ENCODE data around the gene HIVEP2.

HIVEP2 gene

DNA sequence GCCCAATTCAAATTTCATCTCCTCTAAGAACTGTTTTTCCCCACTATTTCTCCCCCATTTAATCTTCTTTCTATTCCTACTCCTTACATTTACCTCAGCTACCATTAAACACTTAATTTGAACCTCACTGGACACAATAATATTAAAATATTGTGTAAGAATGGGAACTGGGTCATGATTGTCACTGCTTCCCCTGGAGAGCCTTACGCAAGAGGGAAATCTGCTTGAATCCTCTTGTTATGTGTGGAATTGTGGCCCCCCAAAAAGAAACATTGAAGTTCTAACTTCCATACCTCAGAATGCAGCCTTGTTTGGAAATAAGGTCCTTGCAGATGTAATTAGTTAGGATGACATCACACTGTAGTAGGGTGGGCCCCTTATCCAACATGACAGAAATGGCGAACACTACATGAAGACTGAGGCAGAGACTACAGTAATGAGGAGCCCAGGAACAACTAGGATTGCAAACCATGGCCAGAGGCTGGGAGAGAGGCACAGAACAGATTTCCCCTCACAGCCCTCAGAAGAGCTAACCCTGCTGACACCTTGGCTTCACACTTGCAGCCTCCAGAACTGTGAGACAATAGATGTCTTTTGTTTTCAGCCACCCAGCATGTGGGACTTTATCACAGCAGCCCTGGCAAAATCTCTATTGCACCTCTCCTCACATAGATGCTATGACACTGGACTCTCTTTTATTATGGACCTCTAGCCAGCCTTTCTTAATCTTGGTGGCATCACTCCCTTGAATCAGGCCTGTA lies 29.9 kb downstream of the HIVEP2 start:
- DNase-seq, result no peak

DNA sequence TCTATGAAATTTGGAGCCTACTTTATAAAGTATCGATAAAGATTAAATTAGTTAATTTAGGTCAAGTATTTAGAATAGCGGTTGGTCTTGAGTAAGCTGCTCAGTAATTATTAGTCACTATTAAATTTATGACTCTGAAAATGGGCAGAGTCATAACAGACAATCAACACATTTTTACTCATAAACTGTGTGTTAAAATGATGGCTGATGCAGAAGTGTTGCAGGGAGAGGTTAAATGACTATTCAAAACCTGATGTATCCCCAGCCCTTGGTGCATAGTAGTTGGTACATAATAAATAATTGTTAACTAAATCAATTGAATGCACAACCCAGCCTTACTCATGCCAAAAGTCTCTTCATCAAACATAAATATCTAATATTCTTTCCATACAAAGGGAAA lies 30.6 kb downstream of the HIVEP2 start:
- DNase-seq, result no peak

DNA sequence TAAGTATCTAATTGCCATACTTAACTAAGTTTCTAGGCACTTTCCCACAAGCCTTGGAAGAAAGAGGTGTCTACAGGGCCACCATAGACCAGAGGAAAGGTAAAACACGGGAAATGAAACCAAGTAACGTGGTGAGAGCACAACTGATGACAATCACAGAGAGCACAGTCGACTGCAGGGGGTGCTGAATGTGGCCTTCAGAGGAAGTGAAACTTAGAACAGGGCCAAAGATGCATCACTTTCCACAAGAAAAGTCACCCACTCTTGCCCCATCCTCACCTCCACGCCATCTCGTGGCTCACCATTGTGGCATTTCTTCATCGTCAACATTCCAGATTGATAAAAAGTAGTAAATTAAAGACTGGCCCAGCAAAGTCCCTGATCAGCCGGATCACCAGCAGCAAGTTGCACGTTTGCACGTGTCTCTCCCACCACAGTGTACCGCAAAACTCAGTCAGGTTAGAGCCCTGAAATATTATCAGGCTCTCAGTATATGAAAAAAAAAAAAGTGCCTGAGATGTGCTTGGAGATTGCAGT lies 31.4 kb downstream of the HIVEP2 start:
- DNase-seq, result peak in 1 of 2 donors; percentile 24

DNA sequence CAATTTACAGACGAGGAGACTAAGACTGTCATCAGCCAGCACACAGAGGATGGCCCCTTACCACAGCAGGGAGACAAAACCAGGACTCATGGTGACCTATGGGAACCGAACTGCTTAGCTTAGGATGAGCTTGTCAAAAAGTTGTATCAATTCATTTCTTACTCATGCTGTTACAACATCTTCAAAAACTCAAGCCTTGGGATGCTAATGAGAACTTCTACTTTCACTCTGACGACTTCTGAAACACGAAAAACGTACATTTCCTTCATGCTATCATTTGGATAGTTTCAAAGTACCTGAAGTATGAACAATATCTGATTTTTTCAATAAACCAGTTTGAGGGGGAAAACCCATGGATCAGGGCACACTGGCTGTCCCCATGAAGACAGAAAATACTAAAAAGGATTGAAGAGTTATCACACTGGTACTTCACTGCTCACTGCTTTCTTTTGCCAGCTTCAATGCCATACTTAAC lies 31.9 kb downstream of the HIVEP2 start:
- no peak for DNase-seq

DNA sequence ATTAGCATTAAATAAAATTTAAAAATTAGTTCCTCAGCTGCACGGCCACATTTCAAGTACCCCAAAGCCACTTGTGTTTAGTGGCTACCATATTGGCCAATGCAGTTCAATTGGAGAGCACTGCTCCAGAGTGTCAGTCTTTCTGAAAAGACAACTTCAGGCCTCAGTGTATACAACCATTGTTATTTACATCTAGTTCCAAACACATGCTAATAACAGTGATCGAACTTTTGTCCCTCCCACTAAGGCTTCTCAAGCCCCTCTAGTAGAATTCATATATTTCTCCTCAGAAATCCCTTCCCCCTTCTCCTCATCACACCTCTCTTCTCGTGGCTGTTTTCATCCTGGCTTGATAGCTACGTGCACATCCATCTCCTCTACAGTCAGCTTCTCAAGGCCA lies 32.9 kb downstream of the HIVEP2 start:
- DNase-seq, result no peak

DNA sequence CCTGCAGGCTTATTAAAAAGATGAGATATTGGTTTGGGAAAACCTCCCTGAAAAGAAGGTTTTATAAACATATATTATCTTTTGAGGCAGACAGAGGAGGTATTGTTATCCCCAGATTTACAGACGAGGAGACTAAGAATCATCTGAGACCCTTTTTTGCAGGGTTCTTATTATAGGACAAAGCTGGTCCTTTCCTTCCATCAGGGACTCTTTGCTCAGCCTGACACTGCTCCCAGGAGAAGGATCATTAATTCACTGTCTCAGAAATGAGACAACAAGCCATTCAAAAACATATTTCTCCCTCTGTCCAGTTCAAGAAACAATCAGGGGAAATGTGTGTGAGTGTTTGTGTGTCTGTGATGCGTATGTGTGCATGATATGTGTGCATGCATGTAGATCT lies 33.5 kb downstream of the HIVEP2 start:
- DNase-seq, result no peak

DNA sequence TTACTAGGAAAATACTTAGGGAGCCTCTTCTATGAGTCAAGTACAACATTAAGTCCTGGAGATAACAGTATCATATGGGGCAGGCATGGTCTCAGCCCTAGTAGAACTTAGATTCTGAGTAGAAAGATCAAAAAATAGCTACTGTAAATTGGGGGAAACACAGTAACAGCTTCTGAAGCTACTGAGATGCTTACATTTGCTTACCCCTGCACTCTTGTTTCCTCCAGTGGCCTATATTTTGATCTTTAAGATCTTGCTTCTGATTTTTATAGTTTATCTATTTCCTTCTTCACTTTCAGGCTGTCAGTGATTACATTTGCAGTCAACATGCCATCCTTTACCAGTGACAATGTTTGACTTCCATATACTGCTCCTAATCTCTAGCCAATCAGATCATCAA lies 35.3 kb downstream of the HIVEP2 start:
- no peak for DNase-seq

DNA sequence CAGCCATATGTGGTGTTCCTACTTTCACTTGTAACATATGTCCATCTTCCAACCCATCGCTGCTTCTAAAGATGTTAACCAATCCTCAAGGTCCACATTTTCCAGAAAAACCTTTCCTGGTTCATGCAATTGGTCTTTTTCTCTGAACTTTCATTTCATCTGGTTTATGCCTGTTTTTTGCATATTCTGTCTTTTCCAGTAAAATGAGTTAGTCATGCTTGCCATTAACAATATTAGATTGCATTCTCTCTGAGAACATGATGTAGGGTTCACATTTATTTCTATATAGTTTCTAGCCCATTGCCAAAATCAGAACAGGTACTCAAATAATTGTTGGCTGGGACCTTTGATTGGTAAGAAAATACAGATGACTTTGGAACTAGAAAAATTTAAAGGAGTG lies 36.7 kb downstream of the HIVEP2 start:
- DNase-seq, result no peak

DNA sequence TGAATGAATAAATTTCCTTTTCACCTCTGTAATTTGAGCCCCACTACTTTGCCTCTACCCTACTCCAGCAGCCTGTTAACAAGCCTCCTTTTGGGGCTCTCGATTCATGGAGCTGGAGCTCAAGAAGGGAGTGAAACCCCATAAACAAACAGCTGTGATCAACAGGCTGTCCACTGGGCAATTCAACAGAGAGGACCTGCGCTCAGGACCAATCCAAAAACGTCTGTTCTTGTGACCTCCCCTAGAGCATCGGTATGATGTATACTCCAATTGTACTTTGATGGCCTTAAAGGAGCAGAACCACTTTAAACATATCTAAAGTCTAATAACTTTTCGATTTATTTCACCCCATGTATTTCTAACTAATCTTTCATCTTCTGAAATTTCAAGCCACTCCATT lies 37.4 kb downstream of the HIVEP2 start:
- DNase-seq, result no peak

DNA sequence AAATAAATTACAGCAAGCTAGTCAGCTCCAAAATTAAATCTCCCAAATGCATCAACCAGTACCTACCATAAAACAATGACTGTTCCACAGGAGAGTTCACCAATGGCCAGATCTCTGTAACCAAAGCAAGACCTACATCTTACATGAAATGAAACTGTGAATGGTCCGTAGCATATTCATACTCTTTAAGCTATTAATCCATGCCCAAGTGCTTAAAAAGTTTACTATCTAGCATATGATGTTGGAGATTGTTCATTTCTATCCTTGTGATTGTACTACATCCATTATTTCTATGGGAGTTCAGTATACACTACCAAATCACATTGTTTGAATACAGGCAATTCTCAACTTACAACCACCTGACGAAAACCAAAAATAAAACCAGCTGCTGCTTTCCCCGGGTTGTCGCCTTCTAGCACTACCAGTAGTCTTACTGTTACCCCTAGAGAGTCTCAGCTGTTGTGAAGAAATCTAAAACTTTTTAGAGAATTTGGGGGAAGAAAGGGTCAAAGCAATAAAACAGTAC lies 38.0 kb downstream of the HIVEP2 start:
- DNase-seq, result no peak

DNA sequence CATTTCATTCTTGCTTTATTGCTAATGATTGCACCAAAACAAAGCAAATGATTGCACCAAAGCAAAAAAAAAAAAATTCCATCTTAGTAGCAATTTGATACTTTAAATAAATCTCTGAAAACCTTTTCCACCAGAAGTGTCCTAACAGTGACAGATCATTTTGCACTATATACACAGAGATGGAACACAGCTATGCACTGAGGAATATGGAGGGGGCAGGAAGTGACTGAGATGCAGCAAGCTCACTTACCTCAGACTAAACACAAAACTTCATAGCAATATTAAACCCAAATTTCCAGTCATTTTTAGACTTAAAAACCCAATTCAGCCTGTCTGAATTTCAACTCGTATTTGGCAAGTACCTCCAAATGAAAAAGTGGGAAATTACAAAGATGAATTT lies 41.2 kb downstream of the HIVEP2 start:
- DNase-seq, result peak in 1 of 2 donors; percentile 4

DNA sequence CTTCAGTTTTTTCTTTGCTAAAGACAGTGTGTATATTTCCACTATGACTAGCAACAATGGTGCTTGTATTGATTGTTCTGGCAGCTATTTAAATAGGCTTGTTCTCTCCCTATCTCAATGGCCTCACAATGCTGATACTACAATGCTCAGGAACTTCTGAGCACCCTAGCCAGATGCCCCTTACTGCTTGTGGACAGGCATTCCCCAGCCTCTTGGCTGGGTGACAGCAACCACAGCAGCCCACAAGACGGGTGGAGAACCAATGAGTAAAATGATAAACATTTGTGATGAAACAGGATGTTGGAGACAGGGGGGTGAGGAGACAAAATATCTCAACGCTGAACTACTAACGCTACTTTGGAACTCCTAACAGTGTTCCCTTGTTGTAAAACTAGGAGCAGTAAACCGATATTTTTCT lies 42.3 kb downstream of the HIVEP2 start:
- peak; percentile 11 to 58 for DNase-seq

DNA sequence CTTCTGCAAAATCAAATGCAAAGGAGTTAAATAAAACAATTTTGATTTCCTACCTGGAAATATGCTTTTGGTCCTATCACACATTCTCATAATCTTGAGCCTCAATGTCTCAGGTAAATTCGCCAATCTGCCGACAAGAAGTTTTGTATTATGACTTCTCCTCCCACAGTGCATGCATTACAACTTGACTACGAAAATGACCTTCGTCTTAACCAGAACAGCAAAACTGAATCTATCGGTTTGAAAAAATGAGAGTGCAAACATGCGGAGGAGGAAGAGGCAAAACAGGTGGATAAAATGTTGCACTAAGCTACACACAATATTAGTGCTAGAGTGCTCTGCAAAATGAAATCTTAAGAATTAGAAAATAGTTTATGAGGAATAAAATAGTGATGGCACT lies 43.4 kb downstream of the HIVEP2 start:
- no peak for DNase-seq

DNA sequence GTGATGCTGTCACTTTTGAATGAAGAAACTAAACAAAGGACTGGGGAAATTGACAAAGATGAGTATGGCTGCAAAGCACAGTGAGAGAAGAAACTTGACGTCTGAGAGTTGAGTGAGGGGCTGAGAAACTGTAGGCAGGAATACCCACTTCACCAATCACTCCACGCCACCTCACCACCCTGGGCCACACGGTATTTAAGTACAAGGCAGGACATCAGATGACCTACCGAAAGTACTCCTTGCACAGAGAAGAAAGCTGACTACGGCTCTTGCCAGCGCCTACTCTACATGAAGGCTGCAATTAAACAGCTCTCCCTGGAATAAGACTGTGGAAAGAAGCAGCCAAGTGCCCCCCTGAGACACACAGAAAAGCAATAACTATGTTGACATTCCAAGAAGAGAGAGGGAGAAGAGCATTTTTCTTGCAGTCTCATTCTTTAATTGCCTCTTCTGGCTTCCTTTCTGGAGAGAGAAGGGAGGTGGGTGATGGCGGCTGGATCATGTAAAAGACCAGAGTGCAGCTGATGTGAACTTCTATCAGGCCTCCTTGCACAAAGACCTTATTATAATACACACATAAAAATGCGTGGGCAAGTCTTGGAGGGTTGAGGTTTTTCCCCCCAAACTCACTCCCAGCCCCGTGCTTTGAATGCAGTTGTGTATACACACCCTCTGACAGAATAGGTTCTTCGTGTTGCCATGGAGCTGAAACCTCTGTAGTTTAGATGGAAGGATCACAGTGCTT lies 44.6 kb downstream of the HIVEP2 start:
- DNase-seq, result no peak

DNA sequence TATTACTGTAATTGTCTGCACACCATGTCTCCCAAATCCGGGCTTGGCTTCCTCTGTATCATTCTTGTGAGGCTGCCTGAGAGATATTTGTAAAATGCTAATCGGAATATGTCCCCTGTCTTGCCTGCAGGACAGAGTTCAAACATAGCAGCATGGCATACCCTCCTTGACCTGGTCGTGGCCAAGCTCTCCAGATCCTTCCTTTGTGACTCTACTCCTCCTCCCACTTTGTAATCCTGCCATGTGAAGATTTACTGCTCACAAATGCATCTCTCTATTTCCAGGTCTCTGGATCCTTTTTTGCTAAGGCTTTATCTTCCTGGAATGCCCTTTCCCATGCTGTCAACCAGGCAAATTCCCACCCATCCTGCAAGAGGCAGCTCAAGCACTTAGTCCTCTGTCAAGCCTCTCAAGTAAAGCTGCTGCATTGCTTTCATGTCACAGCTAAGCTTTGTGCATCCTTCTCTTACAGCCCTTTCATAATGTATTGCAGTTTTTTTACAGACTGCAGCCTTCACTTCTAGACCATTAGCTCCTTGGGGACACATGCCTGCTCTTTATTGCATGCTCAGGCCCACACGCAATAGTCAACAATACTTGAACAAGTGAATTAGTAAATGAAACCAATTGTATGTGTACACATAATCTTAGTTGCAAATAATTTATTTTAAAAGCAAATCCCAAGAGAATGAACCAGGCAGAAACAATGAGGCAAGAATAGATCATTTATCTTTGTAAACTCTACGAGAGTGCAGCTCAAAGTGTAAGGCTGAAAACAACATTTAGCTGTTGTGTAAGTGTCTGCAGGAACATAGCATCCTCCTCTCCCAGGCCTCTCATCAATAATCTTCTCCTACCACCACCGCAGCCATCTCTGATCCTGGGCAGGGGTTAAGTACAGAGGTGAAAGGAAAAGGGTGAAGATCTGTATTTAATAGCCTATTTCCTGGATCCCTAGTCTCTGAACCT lies 45.8 kb downstream of the HIVEP2 start:
- DNase-seq, result no peak

DNA sequence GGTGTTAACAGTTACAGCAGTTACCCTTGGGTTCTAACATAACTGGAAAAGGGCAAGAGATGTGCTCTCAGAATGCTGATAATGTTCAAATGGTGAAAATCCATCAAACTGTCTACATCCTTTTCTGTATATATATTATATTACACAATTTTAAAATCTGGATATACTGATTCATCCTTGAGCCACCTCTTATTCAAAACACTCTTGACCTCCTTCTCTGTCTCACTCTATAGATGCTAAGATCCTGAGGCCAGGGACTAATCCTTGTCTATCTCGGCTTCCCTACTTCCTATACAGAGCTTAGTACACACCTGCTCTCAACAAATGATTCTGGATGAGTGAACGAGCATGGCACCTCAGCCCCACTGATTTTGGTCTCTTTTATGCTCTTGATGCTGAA lies 47.3 kb downstream of the HIVEP2 start:
- no peak for DNase-seq

DNA sequence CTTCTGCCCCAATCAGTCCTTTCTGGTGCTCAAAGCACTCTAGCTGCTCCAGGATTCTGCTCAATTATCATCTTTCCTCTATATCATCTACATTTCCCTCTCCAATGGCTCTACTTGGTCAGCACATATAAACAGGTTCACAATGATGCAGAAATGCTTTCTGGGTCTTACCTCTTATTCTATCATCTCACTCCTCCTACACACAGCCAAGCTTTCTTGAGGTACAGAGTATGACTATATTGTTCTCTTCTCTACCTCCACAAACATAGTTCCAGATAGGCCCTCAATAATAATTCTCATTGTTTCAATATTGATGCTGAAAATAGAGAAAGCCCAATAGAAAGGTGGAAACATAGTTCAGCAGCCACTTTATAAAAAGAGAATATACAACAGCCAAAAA lies 48.2 kb downstream of the HIVEP2 start:
- DNase-seq, result no peak

DNA sequence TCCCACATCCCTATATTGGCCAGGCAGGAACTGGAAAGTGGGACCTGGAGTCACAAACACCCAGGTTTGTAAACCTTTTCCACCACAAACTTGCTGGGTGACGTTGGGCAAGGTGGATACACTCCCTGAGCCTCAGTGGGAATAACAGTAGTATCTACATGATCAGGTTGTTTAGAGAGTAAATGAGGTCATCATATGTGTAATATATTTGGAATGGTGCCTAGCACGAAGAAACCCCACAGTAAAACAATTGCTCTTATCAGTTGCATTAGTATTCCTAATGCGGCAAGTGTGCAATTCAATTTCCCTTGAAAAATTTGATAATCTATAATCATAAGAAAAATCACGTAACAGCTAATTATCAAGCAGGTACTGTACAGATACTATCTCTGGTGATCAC lies 51.9 kb downstream of the HIVEP2 start:
- DNase-seq, result no peak

DNA sequence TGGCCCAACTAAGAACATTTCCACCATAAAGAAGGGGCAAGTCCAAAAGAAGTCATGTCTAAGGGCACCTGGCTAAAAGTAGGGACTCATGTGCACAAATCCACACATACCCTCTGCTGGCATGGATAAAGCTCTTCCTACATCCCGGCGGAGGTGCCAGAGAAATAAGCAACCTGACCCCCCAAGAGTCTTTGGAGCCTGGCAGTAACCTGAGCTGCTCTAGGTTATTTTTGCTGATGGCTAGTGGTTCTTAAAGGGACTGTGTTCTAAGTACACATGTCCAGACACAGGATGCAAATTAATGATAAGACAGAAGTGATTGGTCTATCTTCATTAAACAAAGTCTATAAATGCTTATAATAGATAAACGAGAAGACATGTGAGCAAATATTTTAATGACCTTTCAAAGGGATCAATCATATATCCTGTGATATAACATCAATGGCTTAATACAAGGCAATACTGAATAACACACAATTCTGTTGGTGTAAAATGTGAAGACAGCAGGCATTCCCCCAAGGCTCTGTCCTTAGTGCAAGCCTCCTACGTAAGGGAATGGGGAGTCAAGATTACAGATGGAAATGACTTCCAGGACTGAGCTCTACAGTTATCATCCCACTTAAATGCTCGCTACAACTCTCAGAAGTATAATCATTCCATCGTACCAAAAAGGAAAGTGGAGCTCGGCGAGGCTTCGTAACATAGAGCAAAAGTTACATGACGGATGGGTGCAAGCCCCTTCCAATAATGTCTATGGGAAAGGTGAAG lies 52.5 kb downstream of the HIVEP2 start:
- no peak for DNase-seq

DNA sequence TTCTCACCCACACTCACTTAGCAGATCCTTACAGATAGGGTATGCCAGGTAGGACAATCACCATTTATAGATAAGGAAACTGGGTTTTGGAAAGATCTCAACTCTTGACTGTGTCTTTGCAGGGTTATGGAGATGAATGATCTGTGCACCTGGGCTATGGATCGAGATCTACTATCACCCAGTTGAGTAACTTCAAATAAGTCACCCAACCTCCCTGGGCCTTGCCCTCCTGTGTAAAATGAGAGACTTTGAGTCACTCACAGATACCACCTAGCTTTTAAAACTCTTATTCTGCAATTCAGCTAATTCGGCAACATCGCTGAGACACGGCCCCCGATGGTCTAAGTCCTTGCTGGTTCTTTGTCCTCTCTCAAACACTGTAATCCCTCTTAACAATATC lies 53.5 kb downstream of the HIVEP2 start:
- DNase-seq, result no peak

DNA sequence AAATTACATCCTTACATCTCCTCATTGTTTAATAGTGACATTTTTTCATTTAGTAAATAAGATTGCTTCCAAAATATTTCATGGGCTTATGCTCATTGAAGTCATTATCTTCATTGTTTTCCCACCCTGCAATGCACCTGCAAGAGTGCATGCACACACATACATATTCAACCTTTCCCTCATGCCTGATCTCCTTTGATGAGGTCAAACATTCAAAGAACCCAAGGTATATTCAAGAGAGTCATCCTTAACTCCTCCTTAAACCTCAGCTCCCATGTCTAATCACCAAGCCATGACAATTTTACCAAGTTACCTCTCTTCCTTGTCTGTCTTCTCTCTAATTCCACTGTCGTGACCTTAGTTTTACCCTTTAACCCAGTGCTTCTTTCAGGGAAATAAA lies 56.5 kb downstream of the HIVEP2 start:
- no peak for DNase-seq

DNA sequence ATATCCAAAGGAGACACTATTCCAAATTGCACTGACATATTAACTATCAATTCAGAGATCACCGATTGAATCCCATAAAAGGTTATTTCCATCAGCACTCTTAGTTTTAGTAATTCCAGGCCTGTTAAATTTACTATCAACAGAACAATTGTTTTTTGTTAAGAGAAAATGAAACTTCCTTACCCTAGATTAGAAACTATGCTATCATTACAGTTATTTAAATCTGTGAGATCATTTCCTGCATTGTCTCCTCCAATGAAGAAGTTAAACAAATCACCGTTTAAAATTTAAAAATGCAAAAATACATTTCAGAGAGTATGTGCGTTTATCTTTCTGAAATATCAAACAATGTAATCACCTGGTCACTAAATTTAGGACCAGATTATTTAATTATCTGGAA lies 57.5 kb downstream of the HIVEP2 start:
- no peak for DNase-seq

Measured in bone marrow (tissue), 2 donors.